ENCODE data around the gene PCDHGA1.
A peak's percentile ranks its signal among the peaks of the same experiment; 100 is the strongest.

Gene PCDHGA1

GRCh38 chr5:141524604-141525597 is 194.6 kb downstream of the PCDHGA1 start:
- TF ChIP-seq ZFX (IDR thresholded peaks at IDR 0.05; ENCODE audit: borderline replicate concordance) (no peak), CTCF (IDR thresholded peaks at IDR 0.05) (peak; percentile 100)
- no peak overlapping the region for H3K27ac ChIP-seq

GRCh38 chr5:141525653-141526052 is 195.3 kb downstream of the PCDHGA1 start:
- no peak overlapping the region for H3K27ac ChIP-seq
- TF ChIP-seq CTCF (IDR thresholded peaks at IDR 0.05) (no peak), ZFX (IDR thresholded peaks at IDR 0.05; ENCODE audit: borderline replicate concordance) (no peak)

- H3K27ac ChIP-seq, result no peak overlapping the region
- no peak for TF ChIP-seq ZFX (IDR thresholded peaks at IDR 0.05; ENCODE audit: borderline replicate concordance)
- no peak for TF ChIP-seq CTCF (IDR thresholded peaks at IDR 0.05)
These were observed 197.1 kb downstream of the PCDHGA1 start for GRCh38 chr5:141527426-141527825.

GRCh38 chr5:141528291-141528984 is 198.1 kb downstream of the PCDHGA1 start:
- no peak for TF ChIP-seq CTCF (IDR thresholded peaks at IDR 0.05)
- no peak for TF ChIP-seq ZFX (IDR thresholded peaks at IDR 0.05; ENCODE audit: borderline replicate concordance)
- H3K27ac ChIP-seq, result no peak overlapping the region

- no peak overlapping the region for H3K27ac ChIP-seq
- TF ChIP-seq CTCF (IDR thresholded peaks at IDR 0.05), result no peak
- TF ChIP-seq ZFX (IDR thresholded peaks at IDR 0.05; ENCODE audit: borderline replicate concordance), result no peak
These were observed 198.7 kb downstream of the PCDHGA1 start for GRCh38 chr5:141529002-141529401.

GRCh38 chr5:141529873-141530272 is 199.6 kb downstream of the PCDHGA1 start:
- TF ChIP-seq CTCF (IDR thresholded peaks at IDR 0.05) (no peak), ZFX (IDR thresholded peaks at IDR 0.05; ENCODE audit: borderline replicate concordance) (no peak)
- no peak overlapping the region for H3K27ac ChIP-seq

GRCh38 chr5:141532726-141533125 is 202.4 kb downstream of the PCDHGA1 start:
- H3K27ac ChIP-seq, result no peak overlapping the region
- TF ChIP-seq ZFX (IDR thresholded peaks at IDR 0.05; ENCODE audit: borderline replicate concordance) (no peak), CTCF (IDR thresholded peaks at IDR 0.05) (no peak)

Data from 22Rv1 (cell line).